Measurements from ENCODE around the gene ABCC3.

The ABCC3 gene

GRCh38 chr17:50688245-50688644 is 53.6 kb downstream of the ABCC3 start:
- Histone ChIP-seq H3K4me3 (ENCODE audit: low read depth, low read length) (no peak overlapping the region), H3K27me3 (no peaks in the 10 kb centered on the region), H3K36me3 (peaks cover 15% of the 10 kb centered on the region), H3K4me1 (peaks cover 35% of the 10 kb centered on the region), H3K9me3 (no peaks in the 10 kb centered on the region)
- no peak for TF ChIP-seq CTCF (IDR thresholded peaks at IDR 0.05; ENCODE audit: low read depth, low read length)
- peak; percentile 2 for DNase-seq

DNA sequence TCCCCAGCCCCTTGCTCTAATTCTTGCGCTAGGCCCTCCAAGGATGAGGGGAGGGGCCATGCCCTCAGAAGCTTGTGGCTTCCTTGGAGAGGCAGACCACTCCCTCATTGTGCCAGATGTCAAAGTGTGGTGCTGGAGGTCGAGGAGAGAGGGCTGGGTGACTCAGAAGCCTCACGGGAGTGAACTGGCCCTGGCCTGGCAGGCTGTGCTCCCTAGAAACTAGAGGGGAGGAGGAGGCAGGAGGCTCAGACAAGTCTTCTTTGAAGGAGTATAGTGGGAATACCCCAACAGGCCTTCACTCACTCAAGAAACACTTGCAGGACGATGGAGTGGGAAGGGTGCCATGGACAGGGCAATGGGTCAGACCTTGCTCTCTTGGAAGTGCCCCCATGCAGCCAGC is 54.6 kb downstream of the ABCC3 start:
- Histone ChIP-seq H3K9me3 (no peaks in the 10 kb centered on the region), H3K36me3 (peaks cover 22% of the 10 kb centered on the region), H3K4me1 (peaks cover 35% of the 10 kb centered on the region), H3K27me3 (no peaks in the 10 kb centered on the region), H3K4me3 (ENCODE audit: low read depth, low read length) (no peak overlapping the region)
- TF ChIP-seq CTCF (IDR thresholded peaks at IDR 0.05; ENCODE audit: low read depth, low read length) = no peak
- peak; percentile 51 for DNase-seq

- peaks cover 35% of the 10 kb centered on the region for H3K4me1 ChIP-seq
These were observed 55.5 kb downstream of the ABCC3 start for GRCh38 chr17:50689956-50690886.

DNA sequence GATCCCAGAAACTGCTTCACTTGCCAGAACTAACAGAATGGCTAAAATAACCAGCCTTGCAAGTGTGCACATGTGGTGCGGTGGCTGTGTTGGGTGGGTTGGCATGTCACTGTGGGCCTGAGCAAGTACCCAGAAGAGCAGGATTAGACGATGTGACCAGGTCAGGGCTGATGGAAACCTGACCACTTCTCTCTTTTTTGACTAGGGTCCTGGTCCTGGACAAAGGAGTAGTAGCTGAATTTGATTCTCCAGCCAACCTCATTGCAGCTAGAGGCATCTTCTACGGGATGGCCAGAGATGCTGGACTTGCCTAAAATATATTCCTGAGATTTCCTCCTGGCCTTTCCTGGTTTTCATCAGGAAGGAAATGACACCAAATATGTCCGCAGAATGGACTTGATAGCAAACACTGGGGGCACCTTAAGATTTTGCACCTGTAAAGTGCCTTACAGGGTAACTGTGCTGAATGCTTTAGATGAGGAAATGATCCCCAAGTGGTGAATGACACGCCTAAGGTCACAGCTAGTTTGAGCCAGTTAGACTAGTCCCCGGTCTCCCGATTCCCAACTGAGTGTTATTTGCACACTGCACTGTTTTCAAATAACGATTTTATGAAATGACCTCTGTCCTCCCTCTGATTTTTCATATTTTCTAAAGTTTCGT is 56.3 kb downstream of the ABCC3 start:
- peaks cover 37% of the 10 kb centered on the region for H3K36me3 ChIP-seq
- H3K27me3 ChIP-seq = no peaks in the 10 kb centered on the region
- no peak for DNase-seq
- peaks cover 35% of the 10 kb centered on the region for H3K4me1 ChIP-seq
- H3K4me3 ChIP-seq (ENCODE audit: low read depth, low read length) = no peak overlapping the region
- no peak for TF ChIP-seq CTCF (IDR thresholded peaks at IDR 0.05; ENCODE audit: low read depth, low read length)
- H3K9me3 ChIP-seq = no peaks in the 10 kb centered on the region

More at GRCh38 chr17:50689956-50690886, 55.5 kb downstream of the ABCC3 start:
- H3K36me3 ChIP-seq = peaks cover 29% of the 10 kb centered on the region
- H3K4me3 ChIP-seq (ENCODE audit: low read depth, low read length) = no peak overlapping the region
- peak; percentile 59 for DNase-seq
- no peaks in the 10 kb centered on the region for H3K9me3 ChIP-seq
- H3K27me3 ChIP-seq = no peaks in the 10 kb centered on the region
- no peak for TF ChIP-seq CTCF (IDR thresholded peaks at IDR 0.05; ENCODE audit: low read depth, low read length)

- H3K4me1 ChIP-seq = peaks cover 29% of the 10 kb centered on the region
- no peak for DNase-seq
- peaks cover 45% of the 10 kb centered on the region for H3K36me3 ChIP-seq
- no peaks in the 10 kb centered on the region for H3K9me3 ChIP-seq
- no peaks in the 10 kb centered on the region for H3K27me3 ChIP-seq
- TF ChIP-seq CTCF (IDR thresholded peaks at IDR 0.05; ENCODE audit: low read depth, low read length) = no peak
- no peak overlapping the region for H3K4me3 ChIP-seq (ENCODE audit: low read depth, low read length)
These were observed 57.1 kb downstream of the ABCC3 start for GRCh38 chr17:50691550-50692447.
